Endothelial cell of umbilical vein (primary cell): ENCODE data around the gene SORCS1.

Experiments
- EZH2 ChIP-seq: IDR thresholded peaks from 2 replicates; pipeline ENCODE4 v1.6.1; 2012; ENCODE audit warnings: borderline replicate concordance, low read depth, mild to moderate bottlenecking, moderate library complexity, low read length, inconsistent platforms; ENCODE audit not compliant: severe bottlenecking
- POLR2A ChIP-seq: IDR thresholded peaks from 2 replicates; pipeline ENCODE4 v1.6.1; 2012; ENCODE audit warnings: low read depth, mild to moderate bottlenecking, control low read depth, low read length
- TF ChIP-seq, protein P1 (sequence below), 2 donors: IDR thresholded peaks; 1 replicate in 1 of 2; 2 replicates in 1 of 2; pipeline ENCODE4 v1.5.1; 2011; ENCODE audit warnings: low read length in 2 of 2, mild to moderate bottlenecking in 2 of 2, moderate library complexity in 2 of 2, control low read depth in 1 of 2, inconsistent platforms in 1 of 2, low read depth in 1 of 2; ENCODE audit not compliant: insufficient read depth in 1 of 2; ENCODE audit errors: extremely low read depth in 1 of 2
- TF ChIP-seq, protein P2 (sequence below): IDR thresholded peaks from 2 replicates; pipeline ENCODE4 v1.6.1; 2011; ENCODE audit not compliant: insufficient read depth, insufficient read length

DNA sequence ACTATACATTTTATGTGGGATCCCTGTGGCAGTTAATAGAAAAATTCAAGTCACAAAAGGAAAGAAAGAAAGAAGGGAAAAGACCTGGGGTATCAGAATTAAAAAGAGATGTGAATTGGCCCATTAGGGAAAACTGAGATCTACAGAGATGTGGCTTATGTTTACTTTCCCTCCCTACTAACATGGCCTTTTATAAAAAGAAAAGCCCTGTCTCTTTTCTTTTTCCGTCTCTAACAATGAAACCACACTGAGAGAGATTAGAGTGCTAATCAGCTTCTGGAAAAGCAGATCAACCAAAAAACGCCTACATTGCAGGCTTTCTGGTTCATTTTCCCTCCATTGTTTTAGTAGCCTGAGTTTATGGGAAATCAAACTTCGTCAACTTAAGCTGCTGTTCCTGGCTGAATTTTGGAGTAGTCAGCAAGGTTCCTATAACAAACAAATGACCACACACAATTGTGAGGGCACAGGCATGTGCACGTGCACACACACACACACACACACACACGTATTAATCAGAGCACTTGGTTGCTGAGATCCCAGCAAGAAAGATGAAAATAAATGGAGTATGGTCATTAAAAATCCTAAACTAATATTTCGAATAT lies 235.1 kb downstream of the SORCS1 start:
- TF ChIP-seq, protein P1, sequence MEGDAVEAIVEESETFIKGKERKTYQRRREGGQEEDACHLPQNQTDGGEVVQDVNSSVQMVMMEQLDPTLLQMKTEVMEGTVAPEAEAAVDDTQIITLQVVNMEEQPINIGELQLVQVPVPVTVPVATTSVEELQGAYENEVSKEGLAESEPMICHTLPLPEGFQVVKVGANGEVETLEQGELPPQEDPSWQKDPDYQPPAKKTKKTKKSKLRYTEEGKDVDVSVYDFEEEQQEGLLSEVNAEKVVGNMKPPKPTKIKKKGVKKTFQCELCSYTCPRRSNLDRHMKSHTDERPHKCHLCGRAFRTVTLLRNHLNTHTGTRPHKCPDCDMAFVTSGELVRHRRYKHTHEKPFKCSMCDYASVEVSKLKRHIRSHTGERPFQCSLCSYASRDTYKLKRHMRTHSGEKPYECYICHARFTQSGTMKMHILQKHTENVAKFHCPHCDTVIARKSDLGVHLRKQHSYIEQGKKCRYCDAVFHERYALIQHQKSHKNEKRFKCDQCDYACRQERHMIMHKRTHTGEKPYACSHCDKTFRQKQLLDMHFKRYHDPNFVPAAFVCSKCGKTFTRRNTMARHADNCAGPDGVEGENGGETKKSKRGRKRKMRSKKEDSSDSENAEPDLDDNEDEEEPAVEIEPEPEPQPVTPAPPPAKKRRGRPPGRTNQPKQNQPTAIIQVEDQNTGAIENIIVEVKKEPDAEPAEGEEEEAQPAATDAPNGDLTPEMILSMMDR (IDR thresholded peaks at IDR 0.05; ENCODE audit: extremely low read depth in 1 of 2, insufficient read depth in 1 of 2, low read depth in 1 of 2, low read length in 2 of 2) = no peak
- TF ChIP-seq EZH2 = no peak
- TF ChIP-seq POLR2A = no peak
- TF ChIP-seq, protein P2, sequence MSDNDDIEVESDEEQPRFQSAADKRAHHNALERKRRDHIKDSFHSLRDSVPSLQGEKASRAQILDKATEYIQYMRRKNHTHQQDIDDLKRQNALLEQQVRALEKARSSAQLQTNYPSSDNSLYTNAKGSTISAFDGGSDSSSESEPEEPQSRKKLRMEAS = no peak
